Panc1 (cell line): ENCODE measurements around the gene NEK1. TPM values are rescaled to one million over a fixed set of nuclear protein-coding genes. Genes with fewer than 3 reads are reported as not detected.

Experiments
- ATAC-seq: fragments of 200-7000 bp; cut with Tn5 transposase; 2 replicates; pipeline ENCODE4 v1.9.1; 2020; ENCODE audit warnings: mild to moderate bottlenecking, moderate library complexity
- Bru-seq: library from RNA; stranded (reverse); fragments of 400-500 nt; gene quantifications from one replicate; lab custom pipeline; 2021; lab: Mats Ljungman, UMichigan
- BruChase-seq, 2 experiments: library from RNA; stranded (reverse); fragments of 400-500 nt; gene quantifications; one replicate each; lab custom pipeline; 2021; lab: Mats Ljungman, UMichigan
- BruUV-seq: library from RNA; stranded (reverse); fragments of 400-500 nt; replicated peaks from 2 replicates; lab custom pipeline; 2021; lab: Mats Ljungman, UMichigan
- CTCF ChIA-PET: fragments of 300-600 bp; sonication (Branson Sonifier 250); formaldehyde crosslinking; loops from one replicate; lab custom pipeline; 2022; ENCODE audit warnings: antibody characterized with exemption; lab: Charles Lee
- POLR2A ChIA-PET: fragments of 300-600 bp; sonication (Branson Sonifier 250); formaldehyde crosslinking; loops from one replicate; lab custom pipeline; 2022; ENCODE audit warnings: antibody characterized with exemption; lab: Charles Lee
- DNase-seq: peaks from one replicate; pipeline ENCODE4 v3.0.0-alpha.2; 2010; ENCODE audit warnings: low read depth, low spot score
- H3K27ac ChIP-seq: 2 replicates; pipeline ENCODE4 v1.5.1; 2011; ENCODE audit warnings: mild to moderate bottlenecking, low read length, inconsistent platforms
- H3K27me3 ChIP-seq: fragments of 200-500 bp; sonication (Bioruptor generic); 2 replicates; pipeline ENCODE4 v1.6.0; 2014; ENCODE audit warnings: low read length, inconsistent platforms; ENCODE audit not compliant: control insufficient read depth, insufficient read depth
- H3K36me3 ChIP-seq: fragments of 200-500 bp; sonication (Bioruptor generic); 2 replicates; pipeline ENCODE4 v1.5.1; 2014; ENCODE audit warnings: inconsistent platforms, mild to moderate bottlenecking, low read length, moderate library complexity; ENCODE audit not compliant: control insufficient read depth, insufficient read depth
- H3K4me1 ChIP-seq: 2 replicates; pipeline ENCODE4 v1.5.1; 2011; ENCODE audit warnings: inconsistent platforms, mild to moderate bottlenecking, low read length, moderate library complexity; ENCODE audit not compliant: control insufficient read depth, insufficient read depth
- H3K4me3 ChIP-seq, 2 experiments: 2 replicates each; pipeline ENCODE4 v1.5.1; 2011 to 2012; ENCODE audit warnings: low read depth in 2 of 2, low read length in 2 of 2, mild to moderate bottlenecking in 2 of 2, inconsistent platforms in 1 of 2, moderate library complexity in 1 of 2
- H3K9me3 ChIP-seq: fragments of 200-500 bp; sonication (Bioruptor generic); 2 replicates; pipeline ENCODE4 v1.5.1; 2014; ENCODE audit warnings: low read depth, mild to moderate bottlenecking, inconsistent platforms, low read length, moderate library complexity; ENCODE audit not compliant: control insufficient read depth, insufficient read depth
- POLR2AphosphoS5 ChIP-seq: IDR thresholded peaks from 2 replicates; pipeline ENCODE4 v1.6.1; 2012; ENCODE audit warnings: mild to moderate bottlenecking, low read depth, low read length, moderate library complexity
- SIN3A ChIP-seq: IDR thresholded peaks from 2 replicates; pipeline ENCODE4 v1.6.1; 2012; ENCODE audit warnings: low read depth, mild to moderate bottlenecking, low read length, moderate library complexity, borderline replicate concordance; ENCODE audit not compliant: insufficient read depth
- TCF7L2 ChIP-seq: IDR thresholded peaks from 2 replicates; pipeline ENCODE4 v1.6.1; 2011; ENCODE audit warnings: mild to moderate bottlenecking, low read depth, low read length, inconsistent platforms
- in situ Hi-C: cut with HindIII; loops from 2 replicates; pipeline ENCODE4 v1.10.0; 2016; ENCODE audit warnings: low sequenced_read_pairs, low pct_unique_long_range_greater_than_20kb
- intact Hi-C: fragments of 100-400 bp; cut with micrococcal nuclease; formaldehyde crosslinking; loops from one replicate; pipeline ENCODE4 v1.10.0; 2022; ENCODE audit not compliant: unreplicated experiment
- long read RNA-seq: library from polyadenylated mRNA; unstranded; transcript quantifications from one replicate; pipeline ENCODE4 v2.0.0, GENCODE V29; 2021; ENCODE audit not compliant: unreplicated experiment
- polyA plus RNA-seq: library from polyadenylated mRNA; unstranded; fragments of >200 nt; gene quantifications from one replicate; pipeline ENCODE4 v1.2.1, GENCODE V29; 2012; ENCODE audit warnings: missing spikeins; ENCODE audit not compliant: insufficient read length
- total RNA-seq: library from RNA; stranded (reverse); gene quantifications from one replicate; pipeline ENCODE4 v1.2.1, GENCODE V29; 2021; ENCODE audit not compliant: unreplicated experiment
- TF ChIP-seq, protein P1 (sequence below): fragments of 450-650 bp; IDR thresholded peaks from 2 replicates; pipeline ENCODE4 v1.5.1; 2017; ENCODE audit warnings: mild to moderate bottlenecking
- TF ChIP-seq, protein P2 (sequence below), 2 experiments: IDR thresholded peaks; 2 replicates each; pipeline ENCODE4 v1.6.1; 2011 to 2012; ENCODE audit warnings: low read depth in 2 of 2, control low read depth in 1 of 2, low read length in 1 of 2, mild to moderate bottlenecking in 1 of 2, moderate library complexity in 1 of 2; ENCODE audit not compliant: insufficient read depth in 1 of 2

Gene NEK1, protein sequence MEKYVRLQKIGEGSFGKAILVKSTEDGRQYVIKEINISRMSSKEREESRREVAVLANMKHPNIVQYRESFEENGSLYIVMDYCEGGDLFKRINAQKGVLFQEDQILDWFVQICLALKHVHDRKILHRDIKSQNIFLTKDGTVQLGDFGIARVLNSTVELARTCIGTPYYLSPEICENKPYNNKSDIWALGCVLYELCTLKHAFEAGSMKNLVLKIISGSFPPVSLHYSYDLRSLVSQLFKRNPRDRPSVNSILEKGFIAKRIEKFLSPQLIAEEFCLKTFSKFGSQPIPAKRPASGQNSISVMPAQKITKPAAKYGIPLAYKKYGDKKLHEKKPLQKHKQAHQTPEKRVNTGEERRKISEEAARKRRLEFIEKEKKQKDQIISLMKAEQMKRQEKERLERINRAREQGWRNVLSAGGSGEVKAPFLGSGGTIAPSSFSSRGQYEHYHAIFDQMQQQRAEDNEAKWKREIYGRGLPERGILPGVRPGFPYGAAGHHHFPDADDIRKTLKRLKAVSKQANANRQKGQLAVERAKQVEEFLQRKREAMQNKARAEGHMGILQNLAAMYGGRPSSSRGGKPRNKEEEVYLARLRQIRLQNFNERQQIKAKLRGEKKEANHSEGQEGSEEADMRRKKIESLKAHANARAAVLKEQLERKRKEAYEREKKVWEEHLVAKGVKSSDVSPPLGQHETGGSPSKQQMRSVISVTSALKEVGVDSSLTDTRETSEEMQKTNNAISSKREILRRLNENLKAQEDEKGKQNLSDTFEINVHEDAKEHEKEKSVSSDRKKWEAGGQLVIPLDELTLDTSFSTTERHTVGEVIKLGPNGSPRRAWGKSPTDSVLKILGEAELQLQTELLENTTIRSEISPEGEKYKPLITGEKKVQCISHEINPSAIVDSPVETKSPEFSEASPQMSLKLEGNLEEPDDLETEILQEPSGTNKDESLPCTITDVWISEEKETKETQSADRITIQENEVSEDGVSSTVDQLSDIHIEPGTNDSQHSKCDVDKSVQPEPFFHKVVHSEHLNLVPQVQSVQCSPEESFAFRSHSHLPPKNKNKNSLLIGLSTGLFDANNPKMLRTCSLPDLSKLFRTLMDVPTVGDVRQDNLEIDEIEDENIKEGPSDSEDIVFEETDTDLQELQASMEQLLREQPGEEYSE (N-terminal part only)
- total RNA-seq = 9.2 TPM
- polyA plus RNA-seq = 2.9 TPM
- Bru-seq, nascent RNA = percentile 61 among the genes with signal in this experiment
- percentile 59 among the genes with signal in this experiment for BruChase-seq, experiment 1, labeled RNA remaining after a 2-hour chase
- percentile 56 among the genes with signal in this experiment for BruChase-seq, experiment 2, labeled RNA remaining after a 6-hour chase
- long read RNA-seq, full-length matches to known transcripts = 1 of 10 reads
- long read RNA-seq, partial matches to known transcripts = 6 of 10 reads
- long read RNA-seq, other reads (novel, unspliced or antisense) = 3 of 10 reads

DNA sequence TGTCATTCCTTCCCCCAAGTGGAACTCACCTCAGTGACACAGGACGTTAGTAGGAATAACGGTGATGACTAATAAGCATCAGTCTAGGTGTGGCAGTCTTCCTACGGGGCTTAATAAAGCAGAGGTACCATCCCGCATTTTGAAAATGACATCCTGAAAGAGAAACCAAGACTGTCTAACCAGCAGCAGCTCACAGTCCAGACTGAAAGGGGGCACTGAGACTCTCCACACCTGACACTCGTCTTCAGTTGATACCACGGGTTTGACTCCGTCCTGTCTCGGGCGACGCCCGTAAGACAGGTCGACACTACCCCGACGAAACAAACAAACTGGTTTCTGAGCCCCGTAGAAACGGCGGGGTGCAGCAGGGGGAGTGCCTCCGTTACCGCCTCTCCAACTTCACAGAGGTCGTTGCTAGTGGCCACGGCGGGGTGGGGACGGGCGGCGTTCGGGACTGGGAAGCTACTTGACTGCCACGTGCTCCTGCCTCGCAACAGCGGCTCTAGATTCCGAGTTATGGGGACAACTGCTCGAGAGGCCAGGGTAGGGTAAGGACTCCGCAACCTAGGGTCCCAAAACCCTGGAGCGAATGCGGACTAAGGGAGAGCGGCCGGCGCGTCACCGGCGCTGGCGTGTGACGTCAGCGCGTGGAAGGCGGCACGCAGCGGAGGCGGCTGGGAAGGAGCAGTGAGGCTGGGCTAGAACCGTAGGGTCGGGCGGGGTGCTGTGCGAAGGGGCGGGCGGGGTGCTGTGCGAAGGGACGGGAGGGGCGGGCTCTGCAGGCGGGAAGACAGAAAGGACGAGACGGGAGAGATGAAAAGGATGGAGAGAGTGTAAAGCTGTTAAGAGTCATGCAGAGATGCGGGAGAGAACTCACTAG lies at the start of gene NEK1:
Gene NEK1 (minus strand): TSS at position 593 of the 880 bp plus-strand sequence. CDS start 9,953 bp downstream, outside the sequence.
- peak; percentile 43 for DNase-seq
- H3K9me3 ChIP-seq = no peaks in the 10 kb centered on the region
- CTCF ChIA-PET = interaction anchor here (0.7 to 0.8 kb wide), 3 partner anchors 92 to 478 kb away, joined by 3 to 5 read pairs (median 3); no protein-coding TSS in a partner anchor
- BruUV-seq = no TSS peak
- H3K4me1 ChIP-seq = peaks cover 4% of the 10 kb centered on the region; the same call in 1 of the 2 replicates
- H3K4me3 ChIP-seq = peak within 1 kb of the TSS; percentile 88 to 93
- POLR2A ChIA-PET = interaction anchor here (0.7 kb wide), 1 partner anchor 304 kb away, joined by 9 read pairs; no protein-coding TSS in a partner anchor
- ATAC-seq = peak; percentile 99
- H3K27me3 ChIP-seq = no peaks in the 10 kb centered on the region
- peaks cover 2% of the 10 kb centered on the region; the same call in 1 of the 2 replicates for H3K36me3 ChIP-seq
- peak within 1 kb of the TSS; percentile 89 for H3K27ac ChIP-seq
- TF ChIP-seq TCF7L2 (no peak), POLR2AphosphoS5 (peak; percentile 79), SIN3A (peak; percentile 77; the same call in 1 of the 2 replicates)
- TF ChIP-seq, protein P1, sequence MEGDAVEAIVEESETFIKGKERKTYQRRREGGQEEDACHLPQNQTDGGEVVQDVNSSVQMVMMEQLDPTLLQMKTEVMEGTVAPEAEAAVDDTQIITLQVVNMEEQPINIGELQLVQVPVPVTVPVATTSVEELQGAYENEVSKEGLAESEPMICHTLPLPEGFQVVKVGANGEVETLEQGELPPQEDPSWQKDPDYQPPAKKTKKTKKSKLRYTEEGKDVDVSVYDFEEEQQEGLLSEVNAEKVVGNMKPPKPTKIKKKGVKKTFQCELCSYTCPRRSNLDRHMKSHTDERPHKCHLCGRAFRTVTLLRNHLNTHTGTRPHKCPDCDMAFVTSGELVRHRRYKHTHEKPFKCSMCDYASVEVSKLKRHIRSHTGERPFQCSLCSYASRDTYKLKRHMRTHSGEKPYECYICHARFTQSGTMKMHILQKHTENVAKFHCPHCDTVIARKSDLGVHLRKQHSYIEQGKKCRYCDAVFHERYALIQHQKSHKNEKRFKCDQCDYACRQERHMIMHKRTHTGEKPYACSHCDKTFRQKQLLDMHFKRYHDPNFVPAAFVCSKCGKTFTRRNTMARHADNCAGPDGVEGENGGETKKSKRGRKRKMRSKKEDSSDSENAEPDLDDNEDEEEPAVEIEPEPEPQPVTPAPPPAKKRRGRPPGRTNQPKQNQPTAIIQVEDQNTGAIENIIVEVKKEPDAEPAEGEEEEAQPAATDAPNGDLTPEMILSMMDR = no peak
- TF ChIP-seq, protein P2, sequence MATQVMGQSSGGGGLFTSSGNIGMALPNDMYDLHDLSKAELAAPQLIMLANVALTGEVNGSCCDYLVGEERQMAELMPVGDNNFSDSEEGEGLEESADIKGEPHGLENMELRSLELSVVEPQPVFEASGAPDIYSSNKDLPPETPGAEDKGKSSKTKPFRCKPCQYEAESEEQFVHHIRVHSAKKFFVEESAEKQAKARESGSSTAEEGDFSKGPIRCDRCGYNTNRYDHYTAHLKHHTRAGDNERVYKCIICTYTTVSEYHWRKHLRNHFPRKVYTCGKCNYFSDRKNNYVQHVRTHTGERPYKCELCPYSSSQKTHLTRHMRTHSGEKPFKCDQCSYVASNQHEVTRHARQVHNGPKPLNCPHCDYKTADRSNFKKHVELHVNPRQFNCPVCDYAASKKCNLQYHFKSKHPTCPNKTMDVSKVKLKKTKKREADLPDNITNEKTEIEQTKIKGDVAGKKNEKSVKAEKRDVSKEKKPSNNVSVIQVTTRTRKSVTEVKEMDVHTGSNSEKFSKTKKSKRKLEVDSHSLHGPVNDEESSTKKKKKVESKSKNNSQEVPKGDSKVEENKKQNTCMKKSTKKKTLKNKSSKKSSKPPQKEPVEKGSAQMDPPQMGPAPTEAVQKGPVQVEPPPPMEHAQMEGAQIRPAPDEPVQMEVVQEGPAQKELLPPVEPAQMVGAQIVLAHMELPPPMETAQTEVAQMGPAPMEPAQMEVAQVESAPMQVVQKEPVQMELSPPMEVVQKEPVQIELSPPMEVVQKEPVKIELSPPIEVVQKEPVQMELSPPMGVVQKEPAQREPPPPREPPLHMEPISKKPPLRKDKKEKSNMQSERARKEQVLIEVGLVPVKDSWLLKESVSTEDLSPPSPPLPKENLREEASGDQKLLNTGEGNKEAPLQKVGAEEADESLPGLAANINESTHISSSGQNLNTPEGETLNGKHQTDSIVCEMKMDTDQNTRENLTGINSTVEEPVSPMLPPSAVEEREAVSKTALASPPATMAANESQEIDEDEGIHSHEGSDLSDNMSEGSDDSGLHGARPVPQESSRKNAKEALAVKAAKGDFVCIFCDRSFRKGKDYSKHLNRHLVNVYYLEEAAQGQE (IDR thresholded peaks at IDR 0.05; ENCODE audit: insufficient read depth in 1 of 2, low read depth in 2 of 2, low read length in 1 of 2) = no peak
- in situ Hi-C loops (no loop called here), intact Hi-C loops (loop anchor here (2.0 kb wide), 1 partner anchor 111 kb away; no protein-coding TSS in a partner anchor)
